HG03575 (cell line): ENCODE data around the gene ZNF700.
"Not testable (repeated sequence)": the region's sequence is repeated elsewhere in the genome, so short reads cannot be mapped to it uniquely, and the experiment has no call there.

Source experiments
- ATAC-seq: cut with Tn5 transposase; IDR thresholded peaks from one replicate; pipeline ENCODE4 v1.9.1; 2021; ENCODE audit not compliant: unreplicated experiment, insufficient number of reproducible peaks, low FRiP score; ENCODE audit errors: extremely low read depth

The ZNF700 gene

GRCh38 chr19:11979527-11979926, 54.6 kb downstream of the ZNF700 start:
- no peak for ATAC-seq

DNA sequence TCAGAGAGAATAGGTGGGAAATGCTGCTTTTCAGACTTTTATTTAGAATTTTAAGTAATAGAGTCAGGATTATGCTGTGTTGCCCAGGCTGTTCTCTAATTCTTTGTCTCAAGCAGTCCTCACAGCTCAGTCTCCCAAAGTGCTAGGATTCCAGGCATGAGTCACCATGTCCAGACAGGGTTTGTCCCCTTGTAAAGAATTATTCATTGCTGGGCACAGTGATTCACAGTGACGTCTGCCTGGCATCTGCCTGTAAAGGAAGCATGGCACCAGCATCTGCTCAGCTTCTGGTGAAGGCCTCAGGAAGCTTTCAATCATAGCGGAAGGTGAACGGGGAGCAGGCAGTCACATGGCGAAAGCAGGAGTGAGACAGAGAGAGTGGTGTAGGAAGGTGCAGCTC, 57.6 kb downstream of the ZNF700 start:
- ATAC-seq = no peak

DNA sequence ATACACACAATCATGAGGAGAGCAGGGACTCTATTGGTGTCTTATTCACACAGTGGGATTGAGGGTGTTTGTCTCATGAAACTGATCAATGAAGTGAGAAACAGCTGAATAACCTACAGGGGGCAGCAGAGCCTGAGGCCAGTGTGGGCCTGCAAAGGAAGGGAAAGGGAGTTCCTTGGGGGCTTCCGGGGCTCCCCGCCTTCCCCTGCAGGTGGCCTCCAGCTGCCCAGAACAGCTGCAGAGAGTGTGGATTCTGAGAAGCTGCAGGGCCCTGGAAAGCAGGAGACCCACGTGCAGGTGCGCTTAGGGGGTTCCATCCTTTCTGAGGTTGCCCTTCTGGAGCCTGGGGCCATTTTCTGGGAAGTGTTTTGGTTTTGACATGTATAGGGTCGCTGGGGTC, 60.1 kb downstream of the ZNF700 start:
- no peak for ATAC-seq

DNA sequence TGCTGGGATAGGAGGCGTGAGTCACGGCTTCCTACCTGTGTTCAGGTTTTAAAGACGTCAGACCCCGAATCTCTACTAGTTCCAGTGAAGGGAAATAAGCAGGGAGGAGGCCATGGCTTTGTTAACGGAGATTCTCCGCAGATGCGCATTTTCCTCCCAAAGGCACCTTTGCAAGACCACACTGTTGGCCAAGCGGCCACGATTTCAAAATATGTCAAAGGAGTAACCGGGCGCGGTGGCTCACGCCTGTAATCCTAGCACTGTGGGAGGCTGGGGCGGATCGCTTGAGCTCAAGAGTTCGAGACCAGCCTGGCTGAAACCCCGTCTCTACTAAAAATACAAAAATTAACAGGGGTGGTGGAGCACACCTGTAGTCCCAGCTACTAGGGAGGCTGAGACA, 61.8 kb downstream of the ZNF700 start:
- no peak for ATAC-seq

GRCh38 chr19:11987405-11988281, 62.7 kb downstream of the ZNF700 start:
- no peak for ATAC-seq

GRCh38 chr19:11989112-11989456, 64.2 kb downstream of the ZNF700 start:
- ATAC-seq = no peak

DNA sequence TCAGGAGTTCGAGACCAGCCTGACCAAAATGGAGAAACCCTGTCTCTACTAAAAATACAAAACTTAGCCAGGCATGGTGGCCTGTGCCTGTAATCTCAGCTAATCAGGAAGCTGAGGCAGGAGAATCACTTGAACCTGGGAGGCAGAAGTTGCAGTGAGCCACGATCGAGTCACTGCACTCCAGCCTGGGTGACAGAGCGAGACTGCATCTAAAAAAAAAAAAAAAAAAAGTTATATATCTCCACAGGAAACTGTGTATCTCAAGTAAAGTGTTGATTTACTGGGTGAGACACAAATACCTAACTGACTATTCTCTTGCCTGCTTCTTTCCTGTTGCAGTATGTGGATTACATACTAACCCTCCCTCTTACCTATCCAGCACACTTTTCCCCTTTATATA, 67.0 kb downstream of the ZNF700 start:
- ATAC-seq = not testable (repeated sequence)

DNA sequence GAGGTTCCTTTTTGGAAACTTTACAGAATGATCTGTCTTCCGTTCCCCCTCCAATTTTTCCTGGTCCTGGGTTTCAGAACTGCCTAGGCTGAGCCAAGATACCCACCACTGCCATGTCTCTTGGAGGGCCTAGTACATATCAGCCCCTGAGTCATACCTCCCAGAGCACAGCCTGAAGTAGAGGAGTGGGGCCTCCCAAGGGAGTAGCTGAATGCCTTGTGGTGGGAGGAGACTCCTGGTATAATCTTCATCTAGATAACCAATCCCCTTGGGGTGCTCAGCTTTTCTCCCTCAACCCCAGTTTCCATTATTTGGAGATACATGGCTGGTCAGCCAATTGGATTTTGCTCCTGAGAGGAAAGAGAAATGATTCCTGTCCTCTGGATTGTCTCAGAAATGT, 70.3 kb downstream of the ZNF700 start:
- no peak for ATAC-seq
